ENCODE data around the gene CARD14.

DNA sequence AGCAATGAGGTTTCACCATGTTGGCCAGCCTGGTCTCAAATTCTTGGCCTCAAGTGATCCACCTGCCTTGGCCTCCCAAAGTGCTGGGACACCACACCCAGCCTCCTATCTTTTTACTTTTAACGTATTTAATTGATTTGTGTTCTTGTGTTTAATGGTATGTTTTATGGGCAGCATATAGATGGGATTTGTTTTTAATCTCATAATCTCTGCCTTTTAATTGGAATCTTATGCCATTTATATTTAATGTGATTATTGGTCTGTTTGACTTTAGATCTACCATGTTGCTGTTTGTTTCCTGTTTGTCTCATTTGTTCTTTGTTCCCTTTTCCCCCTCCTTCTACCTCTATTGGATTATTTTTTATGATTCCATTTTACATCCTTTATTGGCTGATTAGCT, 62.6 kb downstream of the CARD14 start:
- TF ChIP-seq, protein P1, sequence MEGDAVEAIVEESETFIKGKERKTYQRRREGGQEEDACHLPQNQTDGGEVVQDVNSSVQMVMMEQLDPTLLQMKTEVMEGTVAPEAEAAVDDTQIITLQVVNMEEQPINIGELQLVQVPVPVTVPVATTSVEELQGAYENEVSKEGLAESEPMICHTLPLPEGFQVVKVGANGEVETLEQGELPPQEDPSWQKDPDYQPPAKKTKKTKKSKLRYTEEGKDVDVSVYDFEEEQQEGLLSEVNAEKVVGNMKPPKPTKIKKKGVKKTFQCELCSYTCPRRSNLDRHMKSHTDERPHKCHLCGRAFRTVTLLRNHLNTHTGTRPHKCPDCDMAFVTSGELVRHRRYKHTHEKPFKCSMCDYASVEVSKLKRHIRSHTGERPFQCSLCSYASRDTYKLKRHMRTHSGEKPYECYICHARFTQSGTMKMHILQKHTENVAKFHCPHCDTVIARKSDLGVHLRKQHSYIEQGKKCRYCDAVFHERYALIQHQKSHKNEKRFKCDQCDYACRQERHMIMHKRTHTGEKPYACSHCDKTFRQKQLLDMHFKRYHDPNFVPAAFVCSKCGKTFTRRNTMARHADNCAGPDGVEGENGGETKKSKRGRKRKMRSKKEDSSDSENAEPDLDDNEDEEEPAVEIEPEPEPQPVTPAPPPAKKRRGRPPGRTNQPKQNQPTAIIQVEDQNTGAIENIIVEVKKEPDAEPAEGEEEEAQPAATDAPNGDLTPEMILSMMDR (IDR thresholded peaks at IDR 0.05), result no peak
- no peak for TF ChIP-seq EZH2 (IDR thresholded peaks at IDR 0.05; ENCODE audit: borderline replicate concordance, insufficient read depth, low read depth, low read length, poor library complexity, severe bottlenecking)

Data from B cell (primary cell).